H1 (cell line): ENCODE results near the gene UPK3B.
"Not testable (repeated sequence)": the region's sequence is repeated elsewhere in the genome, so short reads cannot be mapped to it uniquely, and the experiment has no call there.

Source experiments
- ATF2 ChIP-seq: IDR thresholded peaks from 2 replicates; pipeline ENCODE4 v1.6.1; 2012; ENCODE audit warnings: low read length, inconsistent platforms
- BACH1 ChIP-seq: IDR thresholded peaks from 2 replicates; pipeline ENCODE4 v1.6.1; 2012; ENCODE audit warnings: low read length, improper control_type of control experiment
- CHD2 ChIP-seq: IDR thresholded peaks from 2 replicates; pipeline ENCODE4 v1.6.1; 2012; ENCODE audit warnings: low read length, improper control_type of control experiment
- EP300 ChIP-seq, 2 experiments: IDR thresholded peaks; 1 replicate in 1 of 2; 2 replicates in 1 of 2; pipeline ENCODE4 v1.6.1; 2011 to 2012; ENCODE audit warnings: low read depth in 2 of 2, low read length in 2 of 2, mild to moderate bottlenecking in 2 of 2, borderline replicate concordance in 1 of 2, inconsistent platforms in 1 of 2, moderate library complexity in 1 of 2
- EZH2 ChIP-seq: fragments of 200-600 bp; sonication (generic); IDR thresholded peaks from 2 replicates; pipeline ENCODE4 v1.7.1; 2012; ENCODE audit warnings: low read depth, mild to moderate bottlenecking, moderate library complexity, low read length, inconsistent platforms; ENCODE audit not compliant: severe bottlenecking
- FOSL1 ChIP-seq: IDR thresholded peaks from 2 replicates; pipeline ENCODE4 v1.6.1; 2011; ENCODE audit warnings: mild to moderate bottlenecking, low read depth, low read length, moderate library complexity; ENCODE audit not compliant: insufficient read depth
- JUN ChIP-seq: IDR thresholded peaks from 2 replicates; pipeline ENCODE4 v1.6.1; 2011; ENCODE audit warnings: low read depth, mild to moderate bottlenecking, improper control_type of control experiment, low read length
- POLR2A ChIP-seq, 2 experiments: IDR thresholded peaks; 1 replicate in 1 of 2; 2 replicates in 1 of 2; pipeline ENCODE4 v1.6.1; 2011; ENCODE audit warnings: low read depth in 2 of 2, low read length in 2 of 2, mild to moderate bottlenecking in 2 of 2; ENCODE audit errors: control extremely low read depth in 1 of 2
- POLR2AphosphoS5 ChIP-seq: IDR thresholded peaks from 2 replicates; pipeline ENCODE4 v1.6.1; 2011; ENCODE audit warnings: low read depth, low read length
- SIN3A ChIP-seq, 2 experiments: IDR thresholded peaks in 1 of 2; conservative IDR thresholded peaks in 1 of 2; 2 replicates each; pipeline ENCODE4 v1.6.1; 2011 to 2012; ENCODE audit warnings: low read length in 2 of 2, improper control_type of control experiment in 1 of 2, low read depth in 1 of 2, mild to moderate bottlenecking in 1 of 2
- SUZ12 ChIP-seq: fragments of 200-600 bp; sonication (generic); IDR thresholded peaks from 2 replicates; pipeline ENCODE4 v1.6.1; 2012; ENCODE audit warnings: mild to moderate bottlenecking, inconsistent platforms, low read length, moderate library complexity, mixed read lengths
- TBP ChIP-seq: IDR thresholded peaks from 2 replicates; pipeline ENCODE4 v1.6.1; 2011; ENCODE audit warnings: low read depth, low read length, improper control_type of control experiment
- TF ChIP-seq, protein P1 (sequence below), 3 experiments: IDR thresholded peaks; 1 replicate in 2 of 3; 2 replicates in 1 of 3; pipeline versions ENCODE4 v1.5.1 to v1.6.1; 2011; ENCODE audit warnings: low read length in 3 of 3, mild to moderate bottlenecking in 3 of 3, inconsistent platforms in 2 of 3, low read depth in 1 of 3, moderate library complexity in 1 of 3; ENCODE audit not compliant: insufficient read depth in 1 of 3; ENCODE audit errors: control extremely low read depth in 1 of 3

- TF ChIP-seq ATF2; TBP; FOSL1; POLR2AphosphoS5; BACH1; CHD2; EZH2; SUZ12; POLR2A (IDR thresholded peaks at IDR 0.05; ENCODE audit: control extremely low read depth in 1 of 2, low read depth in 2 of 2, low read length in 2 of 2); JUN; EP300 (IDR thresholded peaks at IDR 0.05; ENCODE audit: borderline replicate concordance in 1 of 2, low read depth in 2 of 2, low read length in 2 of 2); SIN3A (conservative IDR thresholded peaks at IDR 0.05 in 1 of 2, IDR thresholded peaks at IDR 0.05 in 1 of 2; ENCODE audit: low read depth in 1 of 2, low read length in 2 of 2): not testable (repeated sequence)
- TF ChIP-seq, protein P1, sequence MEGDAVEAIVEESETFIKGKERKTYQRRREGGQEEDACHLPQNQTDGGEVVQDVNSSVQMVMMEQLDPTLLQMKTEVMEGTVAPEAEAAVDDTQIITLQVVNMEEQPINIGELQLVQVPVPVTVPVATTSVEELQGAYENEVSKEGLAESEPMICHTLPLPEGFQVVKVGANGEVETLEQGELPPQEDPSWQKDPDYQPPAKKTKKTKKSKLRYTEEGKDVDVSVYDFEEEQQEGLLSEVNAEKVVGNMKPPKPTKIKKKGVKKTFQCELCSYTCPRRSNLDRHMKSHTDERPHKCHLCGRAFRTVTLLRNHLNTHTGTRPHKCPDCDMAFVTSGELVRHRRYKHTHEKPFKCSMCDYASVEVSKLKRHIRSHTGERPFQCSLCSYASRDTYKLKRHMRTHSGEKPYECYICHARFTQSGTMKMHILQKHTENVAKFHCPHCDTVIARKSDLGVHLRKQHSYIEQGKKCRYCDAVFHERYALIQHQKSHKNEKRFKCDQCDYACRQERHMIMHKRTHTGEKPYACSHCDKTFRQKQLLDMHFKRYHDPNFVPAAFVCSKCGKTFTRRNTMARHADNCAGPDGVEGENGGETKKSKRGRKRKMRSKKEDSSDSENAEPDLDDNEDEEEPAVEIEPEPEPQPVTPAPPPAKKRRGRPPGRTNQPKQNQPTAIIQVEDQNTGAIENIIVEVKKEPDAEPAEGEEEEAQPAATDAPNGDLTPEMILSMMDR (IDR thresholded peaks at IDR 0.05; ENCODE audit: control extremely low read depth in 1 of 3, insufficient read depth in 1 of 3, low read depth in 1 of 3, low read length in 3 of 3) = not testable (repeated sequence)
Observed at GRCh38 chr7:76499924-76500241, 10.5 kb upstream of the UPK3B start.
